Stimulated activated CD8-positive, alpha-beta memory T cell treated with anti-CD3 and anti-CD28 coated beads, Interleukin-7, amount 100 ng/mL, for 4 hours (primary cell): ENCODE results near the gene CEP112.
"Not testable (repeated sequence)": the region's sequence is repeated elsewhere in the genome, so short reads cannot be mapped to it uniquely, and the experiment has no call there.

ENCODE experiments used
- DNase-seq, 2 donors: peaks; one replicate each; pipeline ENCODE4 v3.0.0-alpha.2; 2020; ENCODE audit warnings: low read depth in 2 of 2

CEP112 gene

DNA sequence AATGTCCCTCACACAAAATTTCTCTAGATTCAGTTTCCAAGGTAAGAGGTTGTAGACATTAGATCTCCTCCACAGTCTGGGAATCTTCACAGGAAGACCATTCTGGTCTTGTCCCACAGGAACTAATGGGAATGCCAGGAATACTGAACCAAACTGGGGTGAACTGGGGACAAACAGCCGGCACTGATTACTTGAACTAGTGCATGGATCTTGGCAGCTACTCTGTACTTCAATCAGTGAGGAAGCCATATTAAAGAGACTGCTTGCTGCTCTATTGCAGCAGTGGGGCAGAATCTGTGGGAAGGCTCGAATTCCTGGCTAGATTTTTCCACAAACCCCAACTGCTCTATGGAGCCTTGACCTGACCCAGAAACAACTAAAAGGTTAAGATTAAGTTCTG lies 361.6 kb downstream of the CEP112 start:
- no peak for DNase-seq

DNA sequence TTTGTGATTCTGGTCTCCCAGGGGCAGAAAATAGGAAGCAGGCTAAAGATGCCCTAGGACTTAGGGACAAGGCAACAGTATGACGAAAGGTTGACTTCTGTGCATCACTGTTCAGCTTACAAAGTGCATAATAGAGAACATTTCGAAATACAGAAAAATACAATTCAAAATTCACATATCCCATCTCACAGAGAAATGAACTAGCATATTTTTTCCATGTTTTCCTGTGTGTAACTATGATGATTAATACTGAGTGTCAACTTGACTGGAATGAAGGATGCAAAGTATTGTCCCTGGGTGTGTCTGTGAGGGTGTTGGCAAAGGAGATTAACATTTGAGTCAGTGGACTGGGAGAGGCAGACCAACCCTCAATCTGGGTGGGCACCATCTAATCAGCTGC lies 365.4 kb downstream of the CEP112 start:
- DNase-seq: not testable (repeated sequence)

DNA sequence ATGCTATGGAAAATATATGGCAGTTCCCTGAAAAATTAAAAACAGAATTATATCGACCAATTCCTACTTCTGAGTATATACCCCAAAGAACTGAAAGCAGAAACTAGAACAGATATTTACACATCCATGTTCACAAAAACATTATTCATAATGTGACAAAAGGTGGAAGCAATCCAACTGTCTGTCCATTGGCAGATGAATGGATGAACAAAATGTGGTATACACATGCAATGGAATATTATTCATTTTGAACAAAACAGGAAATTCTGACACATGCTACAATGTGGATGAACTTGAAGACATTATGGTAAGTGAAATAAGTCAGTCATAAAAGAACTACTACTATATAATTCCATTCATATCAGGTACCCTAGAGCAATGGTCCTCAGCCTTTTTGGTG lies 367.0 kb downstream of the CEP112 start:
- no peak for DNase-seq

DNA sequence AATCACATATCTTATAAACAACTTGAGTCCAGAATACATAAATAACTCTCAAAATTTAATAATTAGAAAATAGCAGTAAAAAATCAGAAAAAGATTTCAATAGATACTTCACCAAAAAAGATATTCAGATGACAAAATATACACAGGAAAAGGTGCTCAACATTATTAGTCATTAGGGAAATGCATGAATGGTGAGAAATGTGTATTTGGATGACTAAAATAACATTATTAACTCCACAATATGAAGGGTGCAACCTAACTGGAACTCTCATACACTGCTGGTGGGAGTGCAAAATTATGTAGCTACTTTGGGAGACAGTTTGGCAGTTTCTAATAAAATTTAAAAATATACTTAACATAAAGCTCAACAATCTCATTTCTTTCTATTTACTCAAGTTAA lies 368.2 kb downstream of the CEP112 start:
- no peak for DNase-seq

DNA sequence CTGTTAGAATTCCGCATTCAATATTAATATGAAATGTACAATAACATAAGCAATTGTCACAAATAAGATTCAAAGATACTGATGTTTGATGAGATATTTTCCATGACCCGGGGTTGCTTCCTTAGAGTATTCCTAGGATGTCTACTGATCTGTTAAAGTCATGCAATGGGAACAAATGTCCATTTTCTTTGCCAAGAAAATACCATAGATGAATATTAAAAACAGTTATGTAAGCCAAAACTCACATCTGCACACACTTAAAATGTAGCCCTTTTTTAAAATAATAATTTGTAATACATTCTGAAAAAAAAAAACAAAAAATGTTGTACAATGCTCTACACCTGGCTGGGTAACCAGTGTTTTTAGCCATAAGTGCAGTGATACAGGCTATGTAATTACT lies 371.1 kb downstream of the CEP112 start:
- DNase-seq: no peak

DNA sequence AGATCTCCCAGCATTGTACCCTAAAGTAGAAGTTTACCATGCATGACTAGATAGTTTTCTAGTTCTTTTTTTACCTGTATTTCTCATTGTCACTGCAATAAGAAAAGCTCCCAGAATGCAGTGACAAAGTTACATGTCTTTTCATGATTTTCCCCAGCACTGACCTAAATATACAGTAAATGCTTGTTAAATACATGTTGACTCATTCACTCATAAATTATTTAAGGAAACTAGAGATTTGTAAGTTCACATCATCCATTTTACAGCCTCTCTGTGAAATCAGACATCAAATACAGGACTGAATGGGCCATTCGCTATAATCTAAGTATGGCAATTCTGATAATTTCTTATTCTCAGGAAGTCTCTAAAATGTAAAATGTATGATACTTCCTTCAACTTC lies 371.6 kb downstream of the CEP112 start:
- no peak for DNase-seq

DNA sequence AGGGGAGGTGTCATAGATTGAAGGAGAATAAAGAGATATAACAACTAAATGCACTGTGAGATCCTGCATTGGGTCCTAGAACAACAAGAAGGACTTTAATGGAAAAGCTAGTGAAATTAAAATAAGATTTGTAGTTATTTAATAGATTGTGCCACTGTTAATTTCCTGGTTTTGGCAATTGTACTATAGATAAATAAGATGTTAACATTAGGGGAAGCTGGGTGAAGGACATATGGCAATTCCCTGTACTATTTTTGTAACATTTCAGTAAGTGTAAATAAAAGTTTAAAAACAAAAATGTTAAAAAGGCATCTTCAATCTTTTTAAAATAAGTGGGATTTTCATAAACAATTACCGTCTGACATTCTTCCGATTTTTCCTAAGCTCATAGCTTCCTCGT lies 372.1 kb downstream of the CEP112 start:
- DNase-seq: no peak

DNA sequence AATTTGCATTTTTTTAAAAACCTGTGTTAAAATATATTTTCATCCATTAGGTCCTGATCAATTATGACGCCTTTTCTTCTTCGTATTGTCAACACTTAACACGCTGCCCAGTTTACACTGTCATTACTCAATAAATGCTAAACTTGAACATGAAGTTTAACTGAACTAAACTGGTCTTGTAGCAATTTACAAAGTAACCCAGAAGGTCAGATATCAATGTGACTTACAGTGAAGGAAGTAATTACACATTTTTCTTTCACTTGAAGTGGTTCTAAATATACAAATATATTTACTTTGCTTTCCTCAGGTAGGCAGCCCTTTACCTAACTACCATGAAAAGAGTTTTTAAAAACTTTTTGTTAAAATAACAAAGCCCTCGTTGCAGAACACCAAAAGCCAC lies 374.0 kb downstream of the CEP112 start:
- no peak for DNase-seq

DNA sequence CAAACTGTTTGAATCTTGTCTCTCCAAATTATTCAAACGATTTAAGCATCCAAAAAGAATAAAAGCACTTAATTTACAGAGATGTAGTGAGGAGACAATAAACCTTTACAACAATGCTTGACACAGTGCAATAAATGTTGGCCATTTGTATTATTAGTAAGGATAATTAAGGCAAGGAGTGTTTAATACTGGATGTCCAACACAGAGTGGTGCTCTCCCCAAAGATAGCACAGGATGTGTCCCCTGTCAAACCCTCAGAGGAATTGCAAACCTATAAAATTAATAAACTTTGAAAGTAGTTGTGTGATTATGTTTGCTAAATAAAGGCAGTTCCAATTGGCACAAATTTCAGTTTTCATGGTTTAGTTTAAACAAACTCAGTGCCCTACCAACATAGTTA lies 377.5 kb downstream of the CEP112 start:
- DNase-seq: no peak

DNA sequence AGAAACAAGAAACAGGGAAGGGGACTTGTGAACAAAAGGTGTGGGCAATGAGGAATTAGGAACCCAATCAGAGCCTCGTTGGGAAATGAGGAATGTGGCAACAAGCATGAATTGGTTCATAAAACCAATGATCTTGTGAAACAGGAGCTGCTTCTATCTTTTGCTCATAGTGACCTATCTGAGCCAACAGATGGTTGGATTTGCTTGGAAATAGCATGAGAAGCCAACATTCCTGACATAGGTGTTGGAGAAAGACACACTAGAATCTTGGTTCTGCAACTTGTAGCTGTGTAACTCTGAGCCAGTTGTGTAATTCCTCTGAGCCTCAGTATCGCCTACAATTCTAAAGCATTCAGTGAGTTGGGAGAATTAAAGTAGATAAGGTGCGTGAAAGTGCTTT lies 378.6 kb downstream of the CEP112 start:
- no peak for DNase-seq

DNA sequence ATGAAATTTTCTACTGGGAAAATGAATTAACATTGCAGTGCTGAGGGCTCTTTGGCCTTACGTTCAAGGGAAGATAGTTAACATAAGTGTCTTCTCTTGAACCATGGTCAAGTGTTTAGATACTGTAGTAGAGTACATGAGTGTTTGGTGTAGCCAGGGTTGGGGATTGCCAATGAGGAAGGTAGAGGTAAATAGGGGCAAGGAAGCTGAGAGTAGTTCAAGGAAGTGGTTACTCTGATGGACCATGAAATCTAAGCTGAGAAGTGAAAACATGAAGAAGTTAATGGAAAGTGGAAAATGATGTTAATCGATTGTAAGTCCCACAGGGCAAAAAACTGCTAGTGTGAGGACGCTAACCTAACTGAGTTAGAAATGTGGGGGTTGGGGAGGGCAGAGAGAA lies 380.9 kb downstream of the CEP112 start:
- DNase-seq: no peak

DNA sequence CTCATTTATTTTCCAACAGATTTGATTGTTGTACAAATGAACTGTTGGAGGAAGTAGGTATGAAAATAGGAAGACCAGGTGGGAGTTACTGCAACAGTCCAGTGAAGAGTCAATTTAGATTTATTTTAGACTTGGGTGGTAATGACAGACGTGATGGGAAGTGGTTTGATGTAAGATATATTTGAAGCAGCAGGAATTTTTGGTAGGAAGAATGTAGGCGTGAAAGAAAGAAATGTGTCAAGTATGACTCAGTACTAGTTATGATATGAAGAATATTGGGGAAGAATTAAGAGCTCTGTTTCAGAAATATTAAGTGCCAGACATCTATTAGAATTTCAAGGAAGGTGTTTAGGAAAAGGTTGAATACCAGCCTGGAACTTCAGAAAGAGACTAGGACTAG lies 382.6 kb downstream of the CEP112 start:
- no peak for DNase-seq

DNA sequence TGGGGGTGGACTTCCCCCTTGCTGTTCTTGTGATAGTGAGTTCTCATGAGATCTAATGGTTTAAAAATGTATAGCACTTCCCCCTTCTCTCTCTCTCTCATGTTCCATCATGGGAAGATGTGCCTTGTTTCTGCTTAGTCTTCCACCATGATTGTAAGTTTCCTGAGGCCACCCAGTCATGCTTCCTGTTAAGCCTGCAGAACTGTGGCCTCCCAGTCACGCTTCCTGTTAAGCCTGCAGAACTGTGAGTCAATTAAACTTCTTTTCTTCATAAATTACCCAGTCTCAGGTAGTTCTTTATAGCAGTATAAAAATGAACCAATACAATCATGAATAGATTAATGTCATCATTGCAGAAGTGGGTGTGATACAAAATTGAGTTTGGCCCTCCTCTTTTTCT lies 383.4 kb downstream of the CEP112 start:
- DNase-seq: not testable (repeated sequence)

DNA sequence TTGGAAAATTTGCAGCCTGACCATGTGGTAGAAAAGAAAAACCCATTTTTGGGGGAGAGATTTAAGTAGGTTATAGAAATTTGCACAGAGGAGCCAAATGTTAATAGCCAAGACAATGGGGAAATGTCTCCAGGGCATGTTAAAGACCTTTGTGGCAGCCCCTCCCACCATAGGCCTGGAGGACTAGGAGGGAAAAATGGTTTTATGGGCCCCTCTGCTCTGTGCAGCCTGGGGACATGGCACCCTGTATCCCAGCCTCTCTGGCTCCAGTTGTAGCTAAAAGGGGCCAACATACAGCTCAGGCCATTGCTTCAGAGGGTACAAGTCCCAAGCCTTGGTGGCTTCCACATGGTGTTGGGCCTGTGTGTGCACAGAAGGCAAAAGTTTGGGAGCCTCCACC lies 384.6 kb downstream of the CEP112 start:
- no peak for DNase-seq

DNA sequence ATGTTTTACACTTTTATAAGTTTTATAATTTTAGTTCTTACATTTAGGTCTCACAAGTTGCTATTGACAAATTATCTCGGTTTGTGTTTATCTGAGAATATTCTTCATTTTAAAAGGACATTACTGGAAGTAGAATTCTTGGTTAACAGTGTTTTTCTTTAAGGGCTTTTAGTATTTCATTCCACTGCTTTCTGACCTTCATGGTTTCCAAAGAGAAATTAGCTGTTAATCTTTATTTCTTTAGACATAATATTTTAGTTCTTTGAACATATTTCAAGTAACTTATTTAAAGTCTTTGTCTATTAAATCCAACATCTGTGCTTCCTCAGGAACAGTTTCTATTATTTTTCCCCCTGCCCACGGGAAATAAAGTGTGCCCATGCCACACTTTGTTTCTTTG lies 390.4 kb downstream of the CEP112 start:
- no peak for DNase-seq

DNA sequence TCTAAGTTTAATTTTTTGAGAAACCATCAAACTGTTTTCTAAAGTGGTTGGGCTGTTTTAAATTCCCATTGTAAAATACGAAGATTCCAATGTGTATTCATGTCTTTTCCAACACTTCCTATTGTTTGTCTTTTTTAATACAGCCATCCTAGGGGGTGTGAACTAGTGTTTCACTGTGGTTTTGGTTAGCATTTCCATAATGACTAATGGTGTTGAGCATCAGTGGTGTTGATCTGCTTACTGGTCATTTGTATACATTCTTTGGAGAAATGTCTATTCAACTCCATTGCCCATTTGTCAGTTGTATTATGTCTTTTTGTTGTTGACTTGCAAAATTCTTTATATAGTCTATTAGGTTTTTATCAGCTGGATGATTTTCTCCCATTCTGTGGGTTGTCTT lies 391.3 kb downstream of the CEP112 start:
- DNase-seq: no peak

DNA sequence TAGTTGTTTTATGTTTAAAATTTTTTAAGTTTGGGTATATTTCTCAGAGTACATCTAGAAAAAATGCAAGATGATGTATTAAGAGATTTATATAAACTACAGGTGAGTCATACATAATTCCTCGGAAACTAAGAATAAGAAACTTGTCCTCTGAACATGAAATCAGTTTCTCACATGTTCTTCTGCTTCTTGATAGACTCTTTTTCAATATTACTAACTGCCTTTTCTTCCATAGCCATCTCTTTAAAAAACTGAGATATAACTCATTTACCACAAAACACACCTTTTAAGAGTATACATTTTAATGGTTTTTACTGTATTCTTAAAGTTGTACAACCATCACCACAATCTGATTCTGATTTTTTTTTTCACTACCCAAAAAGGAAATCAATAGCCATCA lies 392.1 kb downstream of the CEP112 start:
- DNase-seq: no peak

DNA sequence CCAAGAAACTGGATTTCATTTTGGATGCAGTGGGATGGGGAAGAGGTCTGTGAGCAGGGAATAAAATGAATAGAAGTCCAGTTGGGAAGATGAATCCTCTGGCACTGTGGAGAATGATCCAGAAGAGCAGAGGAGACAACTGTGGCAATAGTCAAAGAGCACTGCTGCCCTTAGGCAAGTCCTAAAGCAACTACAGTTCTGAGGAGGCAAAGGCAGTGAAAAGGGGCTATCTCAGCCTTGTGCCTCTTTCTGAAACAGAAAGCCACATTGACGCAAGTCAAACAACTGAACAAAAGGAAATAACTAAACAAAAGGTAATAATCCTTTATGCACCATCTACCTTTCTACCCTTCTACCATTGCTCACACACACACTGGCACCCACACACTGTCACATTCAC lies 392.5 kb downstream of the CEP112 start:
- DNase-seq: no peak

DNA sequence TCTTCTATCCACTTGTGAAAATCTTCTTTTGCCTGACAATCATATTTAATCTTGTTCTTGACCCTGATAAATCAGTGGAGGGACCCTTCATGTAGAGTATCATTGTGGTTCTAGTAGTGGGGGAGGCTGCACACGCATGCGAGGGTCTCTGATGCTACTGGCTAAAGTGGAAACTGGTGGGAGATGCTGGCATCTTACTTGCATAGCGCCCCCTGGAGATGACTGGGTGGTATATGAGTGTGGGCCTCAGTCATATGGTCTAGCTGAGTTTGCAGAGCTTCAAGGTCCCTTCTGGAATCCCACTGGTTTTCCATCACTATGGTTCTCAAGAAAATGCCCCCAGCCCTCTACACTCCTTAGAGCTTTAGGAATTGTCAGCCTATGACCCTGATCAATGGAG lies 394.1 kb downstream of the CEP112 start:
- DNase-seq: no peak

DNA sequence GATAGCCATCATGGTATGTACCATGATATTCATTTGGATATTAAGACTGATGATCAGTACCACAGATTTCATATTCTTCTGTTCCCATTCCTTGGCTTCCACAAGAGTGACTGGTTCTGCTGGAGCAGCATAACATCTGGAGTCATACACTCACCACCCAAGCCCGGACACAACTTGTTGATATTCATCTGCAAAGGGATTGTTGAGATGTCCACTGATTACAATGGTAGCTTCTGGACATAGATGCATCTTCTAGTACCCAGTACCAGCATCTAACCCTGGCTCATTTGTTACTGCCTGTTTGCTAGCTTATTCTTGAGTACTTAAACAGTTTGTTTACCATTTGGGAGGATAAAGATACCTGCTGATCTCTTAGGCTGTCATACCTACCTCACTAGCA lies 394.8 kb downstream of the CEP112 start:
- DNase-seq: no peak

DNA sequence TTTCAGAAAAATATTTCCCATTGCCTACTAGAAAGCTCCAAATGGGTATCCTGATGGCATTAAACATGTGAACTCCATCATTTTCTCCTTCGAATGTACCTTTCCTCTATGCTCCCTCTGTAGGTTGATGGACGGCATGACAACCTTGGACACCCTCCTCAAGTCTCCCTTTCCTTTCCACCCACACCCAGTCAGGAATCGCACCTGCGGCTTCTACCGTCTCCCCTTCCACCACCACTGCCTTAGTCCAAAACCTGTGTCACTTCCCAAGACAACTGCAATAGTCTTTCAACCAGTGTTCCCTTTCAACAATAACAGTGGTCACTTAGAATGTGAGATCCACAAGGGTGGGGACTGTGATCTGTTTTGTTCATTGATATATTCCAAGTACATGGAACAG lies 397.4 kb downstream of the CEP112 start:
- no peak for DNase-seq

DNA sequence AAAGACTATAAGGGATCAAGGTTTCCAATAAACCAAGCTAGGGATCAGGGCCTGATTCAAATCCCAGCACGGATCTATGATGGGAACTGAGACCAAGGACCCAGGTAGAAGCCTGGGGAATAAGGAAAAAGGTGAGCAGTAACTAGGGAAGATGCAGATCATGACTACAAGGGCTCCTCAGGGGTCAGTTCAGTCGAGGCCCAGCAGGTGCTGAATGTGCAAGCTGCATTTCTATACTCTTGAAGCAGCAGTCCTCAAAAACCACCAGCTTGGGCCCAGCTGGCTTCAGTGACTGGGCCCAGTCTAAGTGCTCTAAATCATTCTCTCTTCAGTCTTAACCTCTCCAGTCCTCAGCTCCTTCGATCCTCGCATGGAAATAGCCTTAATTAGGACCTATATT lies 401.7 kb downstream of the CEP112 start:
- no peak for DNase-seq

DNA sequence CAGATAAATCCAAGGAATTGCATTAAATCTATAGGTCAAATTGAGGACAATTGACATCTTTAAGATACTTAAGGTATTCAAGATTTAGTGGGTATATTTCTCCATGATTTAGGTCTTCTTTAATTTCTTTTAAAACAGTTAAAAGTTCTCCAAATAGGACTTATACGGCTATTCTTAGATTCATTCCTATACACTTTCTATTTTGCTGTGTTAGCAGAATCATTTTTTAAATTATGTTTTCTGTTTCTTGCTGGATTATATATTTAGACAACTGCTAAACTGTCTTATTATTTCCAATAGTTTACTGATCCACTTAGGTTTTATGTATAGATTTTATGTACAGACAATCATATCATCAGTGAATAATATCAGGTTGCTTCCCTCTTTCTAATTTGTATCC lies 404.4 kb downstream of the CEP112 start:
- no peak for DNase-seq

DNA sequence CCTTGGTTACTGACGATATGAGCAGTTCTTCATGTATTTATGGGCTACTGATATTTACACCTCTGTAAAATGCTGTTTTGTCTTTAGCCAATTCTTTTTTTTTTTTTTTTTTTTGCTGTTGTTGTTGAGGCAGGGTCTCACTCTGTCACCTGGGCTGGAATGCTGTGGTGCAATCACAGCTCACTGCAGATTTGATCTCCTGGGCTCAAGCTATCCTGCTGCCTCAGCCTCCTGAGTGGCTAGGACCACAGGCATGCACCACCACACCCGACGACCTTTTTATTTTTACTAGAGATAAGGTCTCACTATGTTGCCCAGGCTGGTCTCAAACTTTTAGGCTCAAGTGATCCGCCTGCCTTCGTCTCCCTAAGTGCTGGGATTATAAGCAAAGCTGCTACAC lies 405.5 kb downstream of the CEP112 start:
- DNase-seq: no peak

DNA sequence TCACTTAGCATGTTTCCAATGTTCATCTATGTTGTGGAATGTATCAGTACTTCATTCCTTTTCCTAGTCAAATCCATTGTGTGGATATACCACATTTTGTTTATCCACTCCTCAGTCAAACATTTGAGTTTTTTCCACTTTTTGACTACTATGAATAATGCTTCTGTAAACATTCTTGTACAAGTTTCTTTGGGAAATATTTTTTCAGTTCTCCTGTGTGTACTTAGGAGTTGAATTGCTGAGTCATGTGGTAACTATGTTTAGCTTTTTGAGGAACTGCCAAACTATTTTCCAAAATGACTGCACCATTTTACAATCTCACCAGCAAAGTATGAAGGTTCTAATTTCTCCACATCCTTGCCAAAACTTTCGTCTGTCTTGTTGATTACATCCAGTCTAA lies 406.8 kb downstream of the CEP112 start:
- DNase-seq: no peak
